CD4-positive, alpha-beta T cell treated with Interleukin-17A for 4 hours (primary cell): ENCODE data around the gene COLQ.
"Not testable (repeated sequence)": the region's sequence is repeated elsewhere in the genome, so short reads cannot be mapped to it uniquely, and the experiment has no call there.

Experiments
- DNase-seq: peaks from one replicate; pipeline ENCODE4 v3.0.0-alpha.2; 2020; ENCODE audit warnings: mixed read lengths

Gene COLQ

DNA sequence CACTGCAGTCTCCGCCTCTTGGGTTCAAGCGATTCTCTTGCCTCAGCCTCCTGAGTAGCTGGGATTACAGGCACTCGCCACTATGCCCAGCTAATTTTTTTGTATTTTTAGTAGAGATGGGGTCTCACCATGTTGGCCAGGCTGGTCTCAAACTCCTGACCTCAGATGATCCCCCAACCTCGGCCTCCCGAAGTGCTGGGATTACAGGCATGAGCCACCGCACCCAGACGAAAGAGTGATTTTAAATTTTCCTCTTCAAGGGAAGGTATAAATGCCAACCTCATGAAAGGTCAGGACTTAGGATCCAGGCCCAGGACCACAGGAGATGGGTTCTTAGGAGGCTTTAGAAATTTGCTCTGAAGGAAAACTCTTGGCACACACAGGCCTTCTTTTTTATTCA lies 110.5 kb downstream of the COLQ start:
- not testable (repeated sequence) for DNase-seq

DNA sequence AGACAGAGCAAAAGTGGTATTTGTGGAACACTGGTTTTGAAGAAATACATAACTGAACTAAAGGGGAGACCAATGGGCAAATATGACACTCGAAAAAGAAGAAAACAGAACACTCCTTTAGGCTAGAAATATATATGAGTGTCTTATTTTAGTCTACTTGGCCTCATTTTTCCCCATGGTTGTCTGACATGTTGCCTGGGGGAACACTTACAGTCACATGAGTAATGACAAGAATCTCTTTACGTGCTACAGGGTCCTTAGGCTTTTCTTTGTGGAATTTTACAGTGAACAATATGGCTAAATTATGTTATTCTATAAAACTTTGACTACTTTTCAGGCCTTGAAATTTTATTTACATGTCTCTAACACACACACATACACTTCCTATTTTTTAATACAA lies 111.7 kb downstream of the COLQ start:
- DNase-seq, result no peak

DNA sequence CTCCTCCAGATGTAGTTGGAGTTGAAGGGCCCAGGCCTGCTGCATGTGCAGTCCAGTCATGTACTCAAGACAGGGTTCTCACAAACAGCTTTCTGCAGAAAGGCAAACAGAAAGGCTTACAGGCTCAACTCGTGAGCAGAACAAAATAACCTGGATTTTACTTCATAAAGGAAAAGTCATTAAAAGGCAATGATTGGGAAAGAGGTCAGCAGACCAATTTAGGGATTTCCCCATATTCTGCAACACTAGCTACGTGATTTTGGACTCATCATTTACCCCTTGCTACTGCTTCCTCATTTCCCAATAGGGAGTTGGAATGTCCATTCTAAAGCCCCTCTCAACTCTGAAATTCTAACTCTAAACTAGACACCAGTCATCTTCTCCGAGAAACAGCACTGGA lies 112.3 kb downstream of the COLQ start:
- DNase-seq, result no peak

DNA sequence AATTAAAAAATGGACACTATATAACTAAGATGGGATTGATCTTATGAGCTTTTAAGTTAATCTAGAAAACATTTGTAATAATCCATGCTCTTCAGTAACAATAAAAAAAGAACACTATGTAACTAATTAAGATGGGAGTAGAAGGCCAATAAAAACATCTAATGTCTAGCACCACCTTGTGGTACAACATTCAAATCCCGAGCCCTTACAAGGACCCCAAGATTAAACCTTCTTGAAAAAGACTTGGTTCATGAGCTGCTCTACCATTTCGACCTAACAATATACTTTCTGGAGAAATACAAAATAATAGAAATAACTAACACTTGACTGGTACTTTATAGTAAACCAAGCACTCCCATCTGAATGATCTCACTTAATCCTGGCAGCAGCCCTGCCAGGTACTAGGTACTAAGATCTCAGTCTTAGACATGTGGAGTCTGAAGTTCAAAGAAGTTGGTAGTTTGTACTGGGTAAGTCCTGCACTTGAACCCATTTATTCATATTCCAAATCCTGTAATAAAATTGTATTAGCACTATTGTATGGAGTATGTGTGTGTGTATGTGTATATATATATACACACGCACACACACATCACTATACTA lies 116.0 kb downstream of the COLQ start:
- peak; percentile 24 for DNase-seq

DNA sequence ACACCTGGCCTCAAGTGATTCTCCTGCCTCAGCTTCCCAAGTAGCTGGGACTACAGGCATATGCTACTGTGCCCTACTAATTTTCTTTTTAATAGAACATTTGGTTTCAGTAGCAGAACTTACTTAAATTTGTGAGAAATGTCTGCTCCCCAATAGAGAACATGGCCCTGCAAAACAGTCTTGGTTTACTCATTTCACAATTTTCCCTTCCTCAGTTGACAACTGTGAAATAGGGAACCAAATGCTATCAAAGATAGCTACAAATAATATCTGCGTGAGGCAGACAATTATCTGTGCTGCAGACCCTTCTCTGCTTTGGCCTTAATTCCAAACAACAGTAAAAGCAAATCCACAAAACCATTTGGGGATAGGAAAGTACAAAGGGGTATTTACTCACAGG lies 116.7 kb downstream of the COLQ start:
- no peak for DNase-seq

DNA sequence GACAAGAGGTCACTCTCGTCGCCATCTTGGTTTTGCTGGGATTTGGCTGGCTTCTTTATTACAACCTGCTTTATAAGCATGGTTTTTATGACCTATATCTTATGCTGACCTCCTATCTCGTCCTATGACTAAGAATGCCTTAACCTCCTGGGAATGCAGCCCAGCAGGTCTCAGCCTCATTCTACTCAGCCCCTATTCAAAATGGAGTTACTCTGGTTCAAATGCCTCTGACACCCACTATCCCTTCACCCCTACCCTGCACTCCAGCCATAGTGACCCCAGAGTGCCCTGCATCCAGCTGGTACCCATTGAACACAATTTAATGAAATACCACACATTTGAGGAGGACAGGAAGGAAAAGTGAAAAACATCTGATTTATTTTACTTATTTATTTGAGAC lies 117.5 kb downstream of the COLQ start:
- DNase-seq, result no peak

DNA sequence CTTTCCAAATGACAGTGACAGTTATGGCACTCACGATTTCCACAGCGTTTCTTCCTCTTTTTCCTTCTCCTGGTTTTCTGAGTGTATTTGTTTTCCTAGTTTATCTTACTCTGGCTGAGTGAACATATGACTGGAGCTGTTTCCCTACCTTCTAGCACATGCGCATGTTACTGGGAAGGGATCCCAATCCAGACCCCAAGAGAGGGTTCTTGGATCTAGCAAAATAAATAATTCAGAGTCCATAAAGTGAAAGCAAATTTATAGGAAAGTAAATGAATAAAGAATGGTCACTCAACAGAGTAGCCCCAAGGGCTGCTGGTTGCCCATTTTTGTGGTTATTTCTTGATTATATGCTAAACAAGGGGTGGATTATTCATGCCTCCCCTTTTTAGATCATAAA lies 118.0 kb downstream of the COLQ start:
- DNase-seq, result no peak

DNA sequence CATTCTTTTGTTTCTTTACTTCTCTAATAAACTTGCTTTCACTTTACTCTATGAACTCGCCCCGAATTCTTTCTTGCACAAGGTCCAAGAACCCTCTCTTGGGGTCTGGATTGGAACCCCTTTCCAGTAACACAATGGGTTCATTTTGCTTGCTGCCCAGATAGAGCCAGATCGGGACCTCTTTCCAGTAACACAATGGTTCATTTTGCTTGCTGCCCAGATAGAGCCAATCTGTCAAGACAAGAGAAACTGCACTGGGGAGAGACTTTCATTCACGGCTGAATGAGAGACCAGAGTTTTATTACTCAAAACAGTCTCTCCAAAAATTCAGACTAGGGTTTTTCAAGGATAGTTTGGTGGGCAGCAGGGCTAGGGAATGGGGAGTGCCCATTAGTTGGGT lies 119.6 kb downstream of the COLQ start:
- no peak for DNase-seq
